Vagina (tissue), 2 donors: Measurements from ENCODE around the gene PLPPR4. TPM values are rescaled to one million over a fixed set of nuclear protein-coding genes. Genes with fewer than 3 reads are reported as not detected.

ENCODE experiments used
- DNase-seq, 2 donors: peaks; one replicate each; pipeline ENCODE4 v3.0.0-alpha.2; 2017; ENCODE audit errors: extremely low spot score in 2 of 2
- H3K27ac ChIP-seq: fragments of 200-600 bp; sonication (generic); one replicate; pipeline ENCODE4 v1.5.1; 2019
- H3K27me3 ChIP-seq: fragments of 200-600 bp; sonication (generic); one replicate; pipeline ENCODE4 v1.5.1; 2019
- H3K36me3 ChIP-seq, 2 donors: fragments of 200-600 bp; sonication (generic); one replicate each; pipeline ENCODE4 v1.5.1; 2017 to 2019
- H3K4me1 ChIP-seq: fragments of 200-600 bp; sonication (generic); one replicate; pipeline ENCODE4 v1.5.1; 2019
- H3K4me3 ChIP-seq, 2 donors: fragments of 200-600 bp; sonication (generic); 1 replicate in 1 of 2; 2 replicates in 1 of 2; pipeline ENCODE4 v1.5.1; 2016 to 2019
- H3K9me3 ChIP-seq: fragments of 200-600 bp; sonication (generic); one replicate; pipeline ENCODE4 v1.5.1; 2019
- CTCF ChIP-seq, 3 experiments: fragments of 450-650 bp in 2 of 3; fragments of 200-600 bp in 1 of 3; sonication (generic) in 1 of 3; IDR thresholded peaks; one replicate each; pipeline ENCODE4 v1.5.1; 2017 to 2019; ENCODE audit warnings: antibody characterized with exemption in 3 of 3, mild to moderate bottlenecking in 2 of 3, moderate library complexity in 2 of 3
- POLR2A ChIP-seq, 2 donors: fragments of 450-650 bp; IDR thresholded peaks; one replicate each; pipeline ENCODE4 v1.6.1; 2017; ENCODE audit warnings: antibody characterized with exemption in 2 of 2, mild to moderate bottlenecking in 2 of 2, moderate library complexity in 2 of 2
- POLR2AphosphoS5 ChIP-seq, 2 donors: sonication (generic); formaldehyde crosslinking; IDR thresholded peaks; one replicate each; pipeline ENCODE4 v1.9.0; 2017; ENCODE audit warnings: antibody characterized with exemption in 2 of 2, mild to moderate bottlenecking in 2 of 2, low read depth in 1 of 2; ENCODE audit not compliant: insufficient read depth in 1 of 2
- intact Hi-C: fragments of 100-400 bp; cut with DNase I; formaldehyde crosslinking; loops from one replicate; pipeline ENCODE4 v1.15.1; 2023
- total RNA-seq: library from RNA; depleted of rRNA; stranded (reverse); fragments of >200 nt; gene quantifications from one replicate; pipeline ENCODE4 v1.2.3, GENCODE V29; 2016

The PLPPR4 gene
- total RNA-seq, 1 donor from 2014 or later, result 1.5 TPM

GRCh38 chr1:99352821-99353220 lies 88.5 kb downstream of the PLPPR4 start:
- Histone ChIP-seq H3K27ac (no peak overlapping the region), H3K4me3 (no peak overlapping the region), H3K27me3 (no peaks in the 10 kb centered on the region), H3K9me3 (no peaks in the 10 kb centered on the region), H3K36me3 (no peaks in the 10 kb centered on the region), H3K4me1 (no peaks in the 10 kb centered on the region)
- TF ChIP-seq POLR2AphosphoS5 (IDR thresholded peaks at IDR 0.05; ENCODE audit: insufficient read depth in 1 of 2, low read depth in 1 of 2), result no peak
- TF ChIP-seq POLR2A (IDR thresholded peaks at IDR 0.05), result no peak
- no peak for TF ChIP-seq CTCF (IDR thresholded peaks at IDR 0.05)
- intact Hi-C loops, result no loop called here
- no peak for DNase-seq

- intact Hi-C loops, result no loop called here
- no peaks in the 10 kb centered on the region for H3K27me3 ChIP-seq
- no peaks in the 10 kb centered on the region for H3K4me1 ChIP-seq
- no peak for TF ChIP-seq CTCF (IDR thresholded peaks at IDR 0.05)
- TF ChIP-seq POLR2A (IDR thresholded peaks at IDR 0.05), result no peak
- no peak for TF ChIP-seq POLR2AphosphoS5 (IDR thresholded peaks at IDR 0.05; ENCODE audit: insufficient read depth in 1 of 2, low read depth in 1 of 2)
- no peak overlapping the region for H3K4me3 ChIP-seq
- no peaks in the 10 kb centered on the region for H3K36me3 ChIP-seq
- no peaks in the 10 kb centered on the region for H3K9me3 ChIP-seq
- H3K27ac ChIP-seq, result no peak overlapping the region
- DNase-seq, result no peak
Measured at GRCh38 chr1:99358770-99359169, 94.5 kb downstream of the PLPPR4 start.
